ENCODE results near the gene N4BP2. TPM values are rescaled to one million over a fixed set of nuclear protein-coding genes. Genes with fewer than 3 reads are reported as not detected.

N4BP2 gene
- 4.8 and 7.8 TPM in 2 replicates for total RNA-seq

GRCh38 chr4:40056716-40057585 is at the start of gene N4BP2:
N4BP2 (plus strand) TSS chr4:40056850; CDS start chr4:40097341, 40,491 bp downstream.

GRCh38 chr4:40196724-40197281 is 140.2 kb downstream of the N4BP2 start, which contains the start of gene RHOH:
RHOH (plus strand) TSS chr4:40197031; CDS start chr4:40243387, 46,356 bp downstream.

Other genes with a start within 250 kb of the N4BP2 start
- 49.0 and 75.3 TPM in 2 replicates for gene PDS5A, start 78.9 kb upstream of the N4BP2 start, total RNA-seq
- under 0.01 TPM in 1 of 2 replicates, not detected in the other for gene RHOH, start 140.2 kb downstream of the N4BP2 start, total RNA-seq

Data from smooth muscle cell of the umbilical artery (primary cell).